Epithelial cell of proximal tubule (primary cell): ENCODE results near the gene FOXK2. TPM values are rescaled to one million over a fixed set of nuclear protein-coding genes. Genes with fewer than 3 reads are reported as not detected.
"Not testable (repeated sequence)": the region's sequence is repeated elsewhere in the genome, so short reads cannot be mapped to it uniquely, and the experiment has no call there.

Experiments used
- DNase-seq: peaks from one replicate; pipeline ENCODE4 v3.0.0-alpha.2; 2011; ENCODE audit warnings: low read depth
- H3K4me3 ChIP-seq: 2 replicates; pipeline ENCODE4 v1.5.1; 2011; ENCODE audit warnings: low read depth, mild to moderate bottlenecking, low read length
- CTCF ChIP-seq: conservative IDR thresholded peaks from 2 replicates; pipeline ENCODE4 v1.5.1; 2012; ENCODE audit warnings: low read depth, mild to moderate bottlenecking, low read length
- total RNA-seq: library from RNA; depleted of rRNA; stranded (reverse); fragments of >200 nt; gene quantifications from 2 replicates; pipeline ENCODE4 v1.2.3, GENCODE V29; 2015

The FOXK2 gene
- total RNA-seq, 1 donor from 2014 or later, result 33.4 TPM

GRCh38 chr17:82525712-82526111, 6.2 kb downstream of the FOXK2 start:
- DNase-seq, result no peak
- TF ChIP-seq CTCF, result no peak
- no peak overlapping the region for H3K4me3 ChIP-seq

GRCh38 chr17:82527898-82528297, 8.4 kb downstream of the FOXK2 start:
- no peak overlapping the region for H3K4me3 ChIP-seq
- no peak for TF ChIP-seq CTCF
- no peak for DNase-seq

- no peak overlapping the region for H3K4me3 ChIP-seq
- peak; percentile 84 for TF ChIP-seq CTCF
- no peak for DNase-seq
These were observed 9.1 kb downstream of the FOXK2 start for GRCh38 chr17:82528484-82529265.

- no peak for DNase-seq
- TF ChIP-seq CTCF, result no peak
- H3K4me3 ChIP-seq, result no peak overlapping the region
These were observed 10.4 kb downstream of the FOXK2 start for GRCh38 chr17:82529914-82530300.

GRCh38 chr17:82531431-82531881, 11.9 kb downstream of the FOXK2 start:
- H3K4me3 ChIP-seq, result no peak overlapping the region
- no peak for TF ChIP-seq CTCF
- no peak for DNase-seq

GRCh38 chr17:82534401-82534812, 14.9 kb downstream of the FOXK2 start:
- TF ChIP-seq CTCF, result no peak
- no peak for DNase-seq
- H3K4me3 ChIP-seq, result no peak overlapping the region

- TF ChIP-seq CTCF, result no peak
- no peak for DNase-seq
- H3K4me3 ChIP-seq, result no peak overlapping the region
These were observed 17.1 kb downstream of the FOXK2 start for GRCh38 chr17:82536512-82537201.

- not testable (repeated sequence) for H3K4me3 ChIP-seq, DNase-seq
These were observed 17.7 kb downstream of the FOXK2 start for GRCh38 chr17:82537228-82537627.

GRCh38 chr17:82539076-82539475, 19.5 kb downstream of the FOXK2 start:
- not testable (repeated sequence) for DNase-seq

More at GRCh38 chr17:82539076-82539475, 19.5 kb downstream of the FOXK2 start:
- H3K4me3 ChIP-seq, result not testable (repeated sequence)
